Testis (tissue), 2 donors: ENCODE data around the gene GRWD1.

ENCODE experiments used
- CTCF ChIP-seq, 3 experiments: fragments of 450-650 bp in 2 of 3; fragments of 200-600 bp in 1 of 3; sonication (generic) in 1 of 3; IDR thresholded peaks; one replicate each; pipeline ENCODE4 v1.5.1; 2016 to 2019; ENCODE audit warnings: antibody characterized with exemption in 3 of 3, mild to moderate bottlenecking in 2 of 3, moderate library complexity in 1 of 3
- POLR2A ChIP-seq: fragments of 450-650 bp; IDR thresholded peaks from one replicate; pipeline ENCODE4 v1.6.1; 2017; ENCODE audit warnings: antibody characterized with exemption, mild to moderate bottlenecking, moderate library complexity

- no peak for TF ChIP-seq CTCF (IDR thresholded peaks at IDR 0.05)
- no peak for TF ChIP-seq POLR2A
Observed at GRCh38 chr19:48492925-48493717, 47.3 kb downstream of the GRWD1 start.
